SK-N-SH (cell line): ENCODE data around the gene ABCC12. TPM values are rescaled to one million over a fixed set of nuclear protein-coding genes. Genes with fewer than 3 reads are reported as not detected.

ENCODE experiments used
- CTCF ChIA-PET: fragments of 300-600, 350-600 bp; formaldehyde crosslinking; extraction: SDS; loops from one replicate; lab custom pipeline; 2021; lab: Yijun Ruan, JAX
- POLR2A ChIA-PET: fragments of 350-600 bp; sonication (Branson Sonifier 250); formaldehyde crosslinking; extraction: SDS; loops from one replicate; lab custom pipeline; 2020; ENCODE audit warnings: antibody characterized with exemption, inconsistent platforms; lab: Yijun Ruan, JAX
- DNase-seq: peaks from one replicate; pipeline ENCODE4 v3.0.0; 2012
- H2AFZ ChIP-seq: fragments of 200-600 bp; sonication (generic); 2 replicates; pipeline ENCODE4 v1.8.1; 2016; ENCODE audit warnings: antibody characterized with exemption, mild to moderate bottlenecking, low read depth
- H3F3A ChIP-seq: fragments of 200-600 bp; sonication (generic); replicated peaks from 2 replicates; pipeline ENCODE3; 2016; ENCODE audit warnings: antibody characterized with exemption, mild to moderate bottlenecking; ENCODE audit not compliant: insufficient read depth
- H3K27ac ChIP-seq, 2 experiments: fragments of 200-500 bp in 1 of 2; fragments of 200-600 bp in 1 of 2; sonication (Bioruptor generic) in 1 of 2; sonication (generic), shearing (Covaris generic) in 1 of 2; 2 replicates each; pipeline versions ENCODE4 v1.5.1 to v1.6.1; 2014 to 2016; ENCODE audit warnings: low read depth in 2 of 2, inconsistent platforms in 1 of 2, low read length in 1 of 2, mild to moderate bottlenecking in 1 of 2, mixed read lengths in 1 of 2
- H3K27me3 ChIP-seq: fragments of 200-600 bp; sonication (generic), shearing (Covaris generic); 2 replicates; pipeline ENCODE4 v1.6.1; 2016; ENCODE audit warnings: mixed run types; ENCODE audit not compliant: insufficient read depth
- H3K36me3 ChIP-seq, 2 experiments: fragments of 200-500 bp in 1 of 2; fragments of 200-600 bp in 1 of 2; sonication (Bioruptor generic) in 1 of 2; sonication (generic) in 1 of 2; replicated peaks in 1 of 2; 2 replicates each; pipeline versions ENCODE3 to v1.5.1; 2014 to 2016; ENCODE audit warnings: low read length in 1 of 2, mild to moderate bottlenecking in 1 of 2; ENCODE audit not compliant: insufficient read depth in 2 of 2, control insufficient read depth in 1 of 2
- H3K4me1 ChIP-seq, 2 experiments: fragments of 200-500 bp in 1 of 2; fragments of 200-600 bp in 1 of 2; sonication (Bioruptor generic) in 1 of 2; sonication (generic), shearing (Covaris generic) in 1 of 2; 2 replicates each; pipeline versions ENCODE4 v1.5.1 to v1.6.1; 2014 to 2016; ENCODE audit warnings: low read depth in 1 of 2, low read length in 1 of 2, mixed run types in 1 of 2; ENCODE audit not compliant: insufficient read depth in 2 of 2, control insufficient read depth in 1 of 2
- H3K4me2 ChIP-seq: fragments of 200-600 bp; sonication (generic), shearing (Covaris generic); 2 replicates; pipeline ENCODE4 v1.6.1; 2017; ENCODE audit warnings: mixed run types
- H3K4me3 ChIP-seq, 2 experiments: fragments of 200-500 bp in 1 of 2; fragments of 200-600 bp in 1 of 2; sonication (Bioruptor generic) in 1 of 2; sonication (generic), shearing (Covaris generic) in 1 of 2; 2 replicates each; pipeline versions ENCODE4 v1.5.1 to v1.8.1; 2014 to 2016; ENCODE audit warnings: low read depth in 2 of 2, inconsistent platforms in 1 of 2, low read length in 1 of 2, mild to moderate bottlenecking in 1 of 2, mixed read lengths in 1 of 2, moderate library complexity in 1 of 2
- H3K79me2 ChIP-seq: fragments of 200-600 bp; sonication (generic); 2 replicates; pipeline ENCODE4 v1.8.1; 2017; ENCODE audit warnings: mild to moderate bottlenecking; ENCODE audit not compliant: insufficient read depth
- H3K9ac ChIP-seq: fragments of 200-600 bp; sonication (generic); 2 replicates; pipeline ENCODE4 v1.6.1; 2017; ENCODE audit warnings: mixed run types
- H3K9me2 ChIP-seq: fragments of 200-600 bp; sonication (generic); 2 replicates; pipeline ENCODE4 v1.6.1; 2017; ENCODE audit warnings: mixed run types
- H3K9me3 ChIP-seq: fragments of 200-600 bp; sonication (generic); 2 replicates; pipeline ENCODE4 v1.6.1; 2017; ENCODE audit warnings: mixed run types, mild to moderate bottlenecking, moderate library complexity
- H4K20me1 ChIP-seq: fragments of 200-600 bp; sonication (generic); 2 replicates; pipeline ENCODE4 v1.6.1; 2017; ENCODE audit warnings: mild to moderate bottlenecking, mixed run types; ENCODE audit not compliant: insufficient read depth
- ELF1 ChIP-seq: IDR thresholded peaks from 2 replicates; pipeline ENCODE4 v1.4.0; 2012
- EP300 ChIP-seq, 2 experiments: IDR thresholded peaks; 2 replicates each; pipeline versions ENCODE4 v1.4.0 to v1.6.1; 2012; ENCODE audit warnings: borderline replicate concordance in 1 of 2, low read depth in 1 of 2, low read length in 1 of 2
- FOXJ3 ChIP-seq: sonication (generic); formaldehyde crosslinking; IDR thresholded peaks from 2 replicates; pipeline ENCODE4 v1.5.1; 2020; ENCODE audit warnings: mild to moderate bottlenecking, missing genetic modification reagents
- FOXM1 ChIP-seq: IDR thresholded peaks from 2 replicates; pipeline ENCODE4 v1.4.0; 2012; ENCODE audit warnings: low read depth, mild to moderate bottlenecking
- POLR2AphosphoS5 ChIP-seq: IDR thresholded peaks from 2 replicates; pipeline ENCODE4 v1.6.1; 2012; ENCODE audit warnings: low read depth, low read length
- RFX5 ChIP-seq: IDR thresholded peaks from 2 replicates; pipeline ENCODE4 v1.6.1; 2012; ENCODE audit warnings: mild to moderate bottlenecking, improper control_type of control experiment, low read length
- RXRA ChIP-seq: IDR thresholded peaks from 2 replicates; pipeline ENCODE4 v1.4.0; 2012; ENCODE audit warnings: low read depth, mild to moderate bottlenecking, borderline replicate concordance
- SIN3A ChIP-seq: IDR thresholded peaks from 2 replicates; pipeline ENCODE4 v1.6.1; 2012; ENCODE audit warnings: low read depth, mild to moderate bottlenecking, low read length, moderate library complexity, borderline replicate concordance
- SMC3 ChIP-seq: IDR thresholded peaks from 2 replicates; pipeline ENCODE4 v1.6.1; 2012; ENCODE audit warnings: low read depth, low read length, improper control_type of control experiment
- TCF12 ChIP-seq: IDR thresholded peaks from 2 replicates; pipeline ENCODE4 v1.4.0; 2012
- USF2 ChIP-seq: fragments of 150-350 bp; IDR thresholded peaks from 2 replicates; pipeline ENCODE4 v1.6.1; 2017; ENCODE audit warnings: antibody characterized with exemption, low read length, low read depth, borderline replicate concordance
- ZBTB33 ChIP-seq: IDR thresholded peaks from 2 replicates; pipeline ENCODE4 v1.4.0; 2012; ENCODE audit warnings: low read depth, borderline replicate concordance
- WGBS: methylation state at CpG from one replicate; pipeline ENCODE4 v1.1.6; 2017; ENCODE audit warnings: low lambda C conversion rate; 5-methylcytosine and 5-hydroxymethylcytosine counted together
- polyA plus RNA-seq, 3 experiments: library from polyadenylated mRNA; depleted of rRNA; stranded (reverse); fragments of >200 nt; gene quantifications; 2 replicates each; pipeline ENCODE4 v1.2.3, GENCODE V29; 2012
- TF ChIP-seq, protein P1 (sequence below): fragments of 200-600 bp; sonication (generic); IDR thresholded peaks from 2 replicates; pipeline ENCODE4 v1.6.1; 2017; ENCODE audit warnings: antibody characterized with exemption, mild to moderate bottlenecking, moderate library complexity

The ABCC12 gene
- polyA plus RNA-seq, 1 of the 3 experiments (the other 2 are of a cell fraction), result not detected

DNA sequence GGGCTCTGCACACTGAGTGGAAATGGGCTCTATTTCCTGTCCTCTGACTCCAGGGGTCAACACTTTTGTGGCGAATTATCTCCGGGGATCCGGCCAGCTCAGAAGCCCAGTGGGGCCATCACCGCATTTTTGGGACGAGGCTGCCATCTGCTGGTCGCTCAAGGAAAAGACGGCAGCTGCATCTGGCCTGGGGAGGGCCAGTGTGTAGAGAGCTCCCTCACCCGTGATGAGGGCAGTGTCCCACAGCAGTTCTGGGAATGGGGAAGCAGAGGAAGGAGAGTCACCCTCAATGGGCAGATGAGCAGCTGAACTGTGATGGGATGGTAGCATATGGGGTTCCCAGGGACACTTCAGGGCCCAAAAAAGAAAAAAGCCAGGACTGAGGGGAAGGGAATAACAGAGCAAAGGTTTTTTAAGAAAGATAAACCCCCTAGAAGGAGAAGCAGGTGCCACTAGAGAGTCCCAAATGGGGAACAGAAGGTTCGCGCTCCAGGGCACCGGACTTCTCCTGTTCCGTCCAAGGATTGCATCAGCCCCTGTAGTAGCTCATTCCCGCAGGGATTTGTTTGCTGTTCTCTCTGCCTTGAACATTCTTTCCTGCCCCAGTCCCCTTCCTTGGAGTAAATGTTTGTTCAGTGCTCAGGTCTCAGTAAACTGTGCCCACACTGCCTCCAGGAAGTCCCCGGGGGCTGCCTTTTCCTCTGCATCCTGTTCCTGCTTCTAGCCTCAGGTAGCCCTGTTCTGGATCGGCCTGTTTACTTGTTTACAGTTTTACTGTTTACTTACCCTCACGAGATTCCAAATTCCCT is 9.3 kb upstream of the ABCC12 start (continued):
- TF ChIP-seq, protein P1, sequence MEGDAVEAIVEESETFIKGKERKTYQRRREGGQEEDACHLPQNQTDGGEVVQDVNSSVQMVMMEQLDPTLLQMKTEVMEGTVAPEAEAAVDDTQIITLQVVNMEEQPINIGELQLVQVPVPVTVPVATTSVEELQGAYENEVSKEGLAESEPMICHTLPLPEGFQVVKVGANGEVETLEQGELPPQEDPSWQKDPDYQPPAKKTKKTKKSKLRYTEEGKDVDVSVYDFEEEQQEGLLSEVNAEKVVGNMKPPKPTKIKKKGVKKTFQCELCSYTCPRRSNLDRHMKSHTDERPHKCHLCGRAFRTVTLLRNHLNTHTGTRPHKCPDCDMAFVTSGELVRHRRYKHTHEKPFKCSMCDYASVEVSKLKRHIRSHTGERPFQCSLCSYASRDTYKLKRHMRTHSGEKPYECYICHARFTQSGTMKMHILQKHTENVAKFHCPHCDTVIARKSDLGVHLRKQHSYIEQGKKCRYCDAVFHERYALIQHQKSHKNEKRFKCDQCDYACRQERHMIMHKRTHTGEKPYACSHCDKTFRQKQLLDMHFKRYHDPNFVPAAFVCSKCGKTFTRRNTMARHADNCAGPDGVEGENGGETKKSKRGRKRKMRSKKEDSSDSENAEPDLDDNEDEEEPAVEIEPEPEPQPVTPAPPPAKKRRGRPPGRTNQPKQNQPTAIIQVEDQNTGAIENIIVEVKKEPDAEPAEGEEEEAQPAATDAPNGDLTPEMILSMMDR, result peak; percentile 88
- TF ChIP-seq, all 33 proteins: peak for 3

DNA sequence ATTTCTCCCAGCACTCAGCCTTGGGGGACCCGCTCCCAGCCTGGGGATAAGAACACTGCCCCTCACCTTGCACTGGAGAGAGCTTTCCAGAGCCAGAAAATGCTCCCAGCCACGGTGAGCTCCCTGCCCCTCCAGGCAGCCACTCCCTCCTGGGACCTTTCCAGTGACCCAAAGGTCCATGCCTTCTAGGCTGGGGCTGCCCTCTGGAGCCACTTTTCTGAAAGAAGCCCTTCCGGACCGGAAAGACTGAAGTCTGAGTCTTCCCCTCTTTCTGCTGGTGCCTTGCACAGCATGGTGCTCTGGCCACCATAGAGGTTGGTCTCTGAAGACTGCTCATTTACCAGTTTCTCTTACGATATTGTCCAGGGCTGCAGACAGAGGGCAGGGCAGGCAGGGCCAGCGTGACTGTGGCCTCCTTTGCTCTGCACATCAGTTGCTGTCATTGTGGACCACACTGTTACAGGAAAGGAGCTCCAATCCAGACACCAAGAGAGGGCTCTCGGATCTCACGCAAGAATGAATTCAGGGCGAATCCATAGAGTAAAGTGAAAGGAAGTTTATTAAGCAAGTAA is 7.1 kb upstream of the ABCC12 start:
- CTCF ChIA-PET, result interaction anchor here (0.6 to 12.0 kb wide), 3 partner anchors 1020 to 1143 kb away, joined by 3 to 152 read pairs (median 3); partner anchors contain the start of gene NETO2
- POLR2A ChIA-PET, result no interaction called here
- no peak for DNase-seq

DNA sequence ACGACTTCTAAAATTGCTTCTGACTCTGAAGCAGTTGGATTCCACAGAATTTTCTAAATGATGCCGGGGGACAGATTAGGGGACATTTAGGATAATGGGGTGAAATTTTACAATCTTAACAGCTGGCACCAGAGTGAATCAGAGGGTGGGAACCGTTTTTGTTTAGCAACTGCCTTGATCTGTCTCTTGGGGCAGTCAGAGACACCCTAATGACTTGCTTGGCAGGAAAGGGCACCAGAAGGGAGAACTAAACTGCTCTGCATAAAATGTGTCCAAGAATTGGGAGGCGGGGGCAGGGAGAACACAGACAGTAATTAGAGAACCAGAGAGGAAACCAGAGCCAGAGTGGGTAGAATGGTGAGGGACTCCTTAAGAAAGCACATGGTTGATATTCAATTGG is 6.1 kb upstream of the ABCC12 start:
- Histone ChIP-seq H3K79me2 (no peaks in the 10 kb centered on the region), H3K9ac (no peak overlapping the region), H3K27me3 (no peaks in the 10 kb centered on the region), H3K4me1 (peaks cover 4 to 14% of the 10 kb centered on the region in 2 experiments; a peak in 1 of 4 replicates), H4K20me1 (no peaks in the 10 kb centered on the region), H3K9me2 (no peaks in the 10 kb centered on the region), H3K27ac (no peak overlapping the region), H3K4me2 (no peak overlapping the region), H2AFZ (no peak overlapping the region), H3K9me3 (no peaks in the 10 kb centered on the region), H3F3A (peaks cover 5% of the 10 kb centered on the region), H3K36me3 (no peaks in the 10 kb centered on the region), H3K4me3 (no peak overlapping the region)
- 85% methylated on average over 4 of the region's 4 CpGs for WGBS
- CTCF ChIA-PET, result interaction anchor here (1.1 to 12.0 kb wide), 5 partner anchors 12 to 1308 kb away, joined by 3 to 152 read pairs (median 3); partner anchors contain the start of gene NETO2
- TF ChIP-seq ZBTB33 (no peak), SIN3A (no peak), RFX5 (no peak), SMC3 (no peak), TCF12 (no peak), FOXM1 (no peak), ELF1 (no peak), RXRA (no peak), FOXJ3 (no peak), USF2 (no peak), POLR2AphosphoS5 (no peak)
- DNase-seq, result no peak
- POLR2A ChIA-PET, result interaction anchor here (0.6 kb wide), 1 partner anchor 1020 kb away, joined by 3 read pairs; no protein-coding TSS in a partner anchor

More for the DNA sequence above, 7.1 kb upstream of the ABCC12 start:
- no peaks in the 10 kb centered on the region for H3K36me3 ChIP-seq
- peaks cover 4 to 11% of the 10 kb centered on the region in 2 experiments; a peak in 1 of 4 replicates for H3K4me1 ChIP-seq
- H4K20me1 ChIP-seq, result no peaks in the 10 kb centered on the region
- H3K27ac ChIP-seq, result no peak overlapping the region
- no peak overlapping the region for H3K4me3 ChIP-seq
- H3K9me2 ChIP-seq, result no peaks in the 10 kb centered on the region
- no peak overlapping the region for H2AFZ ChIP-seq
- no peaks in the 10 kb centered on the region for H3K79me2 ChIP-seq
- H3K9ac ChIP-seq, result no peak overlapping the region
- no peak for TF ChIP-seq EP300 (IDR thresholded peaks at IDR 0.05; ENCODE audit: borderline replicate concordance in 1 of 2, low read depth in 1 of 2, low read length in 1 of 2)
- peaks cover 3% of the 10 kb centered on the region for H3F3A ChIP-seq
- no peak overlapping the region for H3K4me2 ChIP-seq
- H3K27me3 ChIP-seq, result no peaks in the 10 kb centered on the region
- WGBS, result 89% methylated on average over 9 of the region's 9 CpGs
- H3K9me3 ChIP-seq, result no peaks in the 10 kb centered on the region
